ENCODE data around the gene APOL4. TPM values are rescaled to one million over a fixed set of nuclear protein-coding genes. Genes with fewer than 3 reads are reported as not detected.

The APOL4 gene
- total and polyA plus RNA-seq, 12 donors = 1.2 to 10.0 (median 3.6) TPM; not detected in 1

- WGBS, 4 donors = 41 to 55% (median 49%) methylated on average over 3 of the region's 3 CpGs
- H3K27me3 ChIP-seq = no peaks in the 10 kb centered on the region
- TF ChIP-seq CTCF (IDR thresholded peaks at IDR 0.05) (no peak), POLR2A (IDR thresholded peaks at IDR 0.05) (peak in 1 of 2 donors; percentile 60)
- no peaks in the 10 kb centered on the region for H3K9me3 ChIP-seq (replicated peaks in 1 of 3)
- H3K4me1 ChIP-seq (replicated peaks in 1 of 2) = peaks cover 19 to 29% of the 10 kb centered on the region in 2 donors
- H3K4me3 ChIP-seq = peak within 1 kb of the TSS in 1 of 4 donors; percentile 38
- peak within 1 kb of the TSS in 4 of 5 donors; percentile 26 to 84 (median 54) for H3K27ac ChIP-seq
- H3K36me3 ChIP-seq (replicated peaks in 1 of 2) = no peaks in the 10 kb centered on the region
- intact Hi-C loops (cut with DNase I) = no loop called here
- DNase-seq = peak; percentile 44 to 88 (median 60)
Observed at GRCh38 chr22:36160499-36160942, 41.1 kb downstream of the APOL4 start, which contains the start of gene APOL3. Gene APOL3 (minus strand): TSS chr22:36160755. CDS start chr22:36149055, 11,700 bp downstream.

DNA sequence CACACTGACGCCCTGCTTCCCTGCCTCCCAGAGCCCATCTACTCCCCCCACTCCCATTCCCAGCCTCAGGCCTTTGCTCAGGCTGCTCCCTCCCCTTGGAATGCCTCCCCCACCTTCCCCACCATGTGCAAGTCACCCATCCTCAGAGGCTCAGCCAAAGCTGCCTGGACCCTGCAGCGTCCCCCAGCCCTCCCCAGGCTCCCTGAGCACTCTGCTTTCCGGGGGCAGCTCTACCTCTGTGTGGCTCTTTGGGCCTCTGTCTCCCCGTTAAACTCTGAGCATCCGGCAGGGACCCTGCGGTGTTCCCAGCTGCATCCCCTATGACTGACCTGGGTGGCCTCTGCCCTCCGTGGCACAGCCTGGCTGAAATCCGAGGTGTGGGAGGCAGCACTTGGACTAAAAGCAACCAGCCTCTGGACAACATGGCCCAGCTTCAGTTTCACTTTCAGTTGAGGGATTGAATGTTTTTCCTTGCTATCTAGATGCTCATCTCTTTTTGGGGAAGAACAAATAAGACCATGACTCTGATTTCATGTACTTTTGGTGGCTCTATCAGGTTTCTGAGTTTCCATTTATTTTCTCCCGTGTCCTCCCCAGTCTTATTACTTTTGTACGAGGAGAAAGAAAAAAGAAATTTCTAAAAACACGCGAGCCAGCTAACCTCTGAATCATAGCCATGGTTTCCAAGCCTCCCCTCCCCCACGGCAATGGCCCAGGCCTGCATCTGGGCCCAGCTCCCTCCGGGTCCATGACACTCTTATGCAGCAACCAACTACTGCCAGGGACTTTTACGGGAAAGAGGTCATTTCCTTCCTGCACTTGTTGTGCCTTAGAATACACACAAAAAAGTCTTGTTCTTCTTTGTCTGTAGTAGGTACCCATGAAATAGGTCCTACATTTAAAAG lies 44.8 kb downstream of the APOL4 start:
- Histone ChIP-seq H3K4me3 (peak overlapping the region in 2 of 4 donors; percentile 11 to 38), H3K4me1 (replicated peaks in 1 of 2) (peaks cover 32 to 45% of the 10 kb centered on the region in 2 donors), H3K27me3 (no peaks in the 10 kb centered on the region), H3K9me3 (replicated peaks in 1 of 3) (no peaks in the 10 kb centered on the region), H3K27ac (peak overlapping the region; percentile 62 to 95 (median 84)), H3K36me3 (replicated peaks in 1 of 2) (no peaks in the 10 kb centered on the region)
- intact Hi-C loops (cut with DNase I) = no loop called here
- peak; percentile 89 to 96 (median 94) for DNase-seq
- WGBS, 4 donors = 5 to 15% (median 13%) methylated on average over 14 to 15 of the region's 15 CpGs
- TF ChIP-seq CTCF (IDR thresholded peaks at IDR 0.05) (no peak), POLR2A (IDR thresholded peaks at IDR 0.05) (peak in 1 of 2 donors; percentile 24)

- peaks cover 37 to 51% of the 10 kb centered on the region in 2 donors for H3K4me1 ChIP-seq (replicated peaks in 1 of 2)
- H3K36me3 ChIP-seq (replicated peaks in 1 of 2) = no peaks in the 10 kb centered on the region
- H3K27me3 ChIP-seq = no peaks in the 10 kb centered on the region
- H3K4me3 ChIP-seq = peak overlapping the region in 1 of 4 donors; percentile 38
- TF ChIP-seq POLR2A (IDR thresholded peaks at IDR 0.05) (no peak), CTCF (IDR thresholded peaks at IDR 0.05) (no peak)
- intact Hi-C loops (cut with DNase I) = no loop called here
- DNase-seq = no peak
- 53 to 55% (median 54%) methylated on average over 8 of the region's 8 CpGs for WGBS, 4 donors
- no peaks in the 10 kb centered on the region for H3K9me3 ChIP-seq (replicated peaks in 1 of 3)
- H3K27ac ChIP-seq = peak overlapping the region; percentile 62 to 95 (median 84)
Observed at GRCh38 chr22:36156119-36156514, 45.5 kb downstream of the APOL4 start.

DNA sequence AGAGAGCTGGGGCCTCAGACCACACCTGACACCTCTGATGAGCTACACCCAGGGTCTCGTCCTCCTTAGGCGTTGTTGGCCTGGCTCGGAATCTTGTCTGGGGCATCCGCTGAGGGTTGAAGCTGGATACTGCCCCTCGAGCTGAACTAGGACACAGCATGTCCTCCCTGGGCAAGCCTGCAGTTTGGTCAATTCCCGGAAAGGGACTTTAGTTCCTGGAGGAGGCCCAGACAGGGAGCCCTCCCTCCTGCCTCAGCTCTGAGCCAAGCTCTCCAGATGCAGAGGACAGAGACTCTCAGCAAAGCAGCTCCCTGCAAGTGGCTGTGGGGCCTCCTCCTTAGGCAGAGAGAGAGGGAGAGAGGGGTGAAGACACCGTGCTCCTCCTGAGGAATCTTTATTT lies 45.9 kb downstream of the APOL4 start:
- intact Hi-C loops (cut with DNase I) = no loop called here
- peak overlapping the region in 1 of 4 donors; percentile 38 for H3K4me3 ChIP-seq
- H3K27ac ChIP-seq = peak overlapping the region; percentile 40 to 95 (median 62)
- 40 to 70% (median 52%) methylated on average over 1 to 7 of the region's 7 CpGs for WGBS, 4 donors
- H3K36me3 ChIP-seq (replicated peaks in 1 of 2) = no peaks in the 10 kb centered on the region
- no peaks in the 10 kb centered on the region for H3K27me3 ChIP-seq
- no peaks in the 10 kb centered on the region for H3K9me3 ChIP-seq (replicated peaks in 1 of 3)
- DNase-seq = peak; percentile 44 to 78 (median 66)
- TF ChIP-seq POLR2A (IDR thresholded peaks at IDR 0.05) (peak in 1 of 2 donors; percentile 26), CTCF (IDR thresholded peaks at IDR 0.05) (no peak)
- H3K4me1 ChIP-seq (replicated peaks in 1 of 2) = peaks cover 42 to 55% of the 10 kb centered on the region in 2 donors
